WTC11 (cell line): ENCODE measurements around the gene RGS9BP. TPM values are rescaled to one million over a fixed set of nuclear protein-coding genes. Genes with fewer than 3 reads are reported as not detected.

ENCODE experiments used
- ATAC-seq: fragments of 200-7000 bp; cut with Tn5 transposase; 2 replicates; pipeline ENCODE4 v1.10.0; 2021; ENCODE audit warnings: mild to moderate bottlenecking, moderate library complexity
- CTCF ChIA-PET: fragments of 300-600 bp; sonication (Branson Sonifier 250); formaldehyde crosslinking; loops from one replicate; lab custom pipeline; 2021; ENCODE audit warnings: antibody characterized with exemption; lab: Charles Lee
- POLR2A ChIA-PET: fragments of 350-600 bp; sonication (Branson Sonifier 250); formaldehyde crosslinking; loops from one replicate; lab custom pipeline; 2021; ENCODE audit warnings: antibody characterized with exemption; lab: Charles Lee
- DNase-seq: peaks from one replicate; pipeline ENCODE4 v3.0.0; 2021; ENCODE audit warnings: low spot score
- H3K27ac Mint-ChIP-seq: 2 replicates; pipeline ENCODE4 v1.8.0; 2021; ENCODE audit warnings: mixed read lengths
- H3K27me3 Mint-ChIP-seq: 2 replicates; pipeline ENCODE4 v1.8.0; 2021; ENCODE audit warnings: low read depth, mild to moderate bottlenecking, moderate library complexity, mixed read lengths
- H3K36me3 Mint-ChIP-seq: 2 replicates; pipeline ENCODE4 v1.8.0; 2021; ENCODE audit warnings: mixed read lengths
- H3K4me1 Mint-ChIP-seq: 2 replicates; pipeline ENCODE4 v1.8.0; 2022; ENCODE audit warnings: mixed read lengths
- H3K4me3 Mint-ChIP-seq: 2 replicates; pipeline ENCODE4 v1.8.0; 2021; ENCODE audit warnings: mild to moderate bottlenecking, moderate library complexity, mixed read lengths
- H3K9me3 Mint-ChIP-seq: 2 replicates; pipeline ENCODE4 v1.8.0; 2021; ENCODE audit warnings: mixed read lengths
- AFF4 ChIP-seq: sonication (generic); formaldehyde crosslinking; IDR thresholded peaks from 2 replicates; pipeline ENCODE4 v1.8.1; 2023; ENCODE audit warnings: mild to moderate bottlenecking, missing genetic modification reagents, borderline replicate concordance
- CREB1 ChIP-seq: sonication (generic); formaldehyde crosslinking; IDR thresholded peaks from 2 replicates; pipeline ENCODE4 v1.8.0; 2023; ENCODE audit warnings: mild to moderate bottlenecking, missing genetic modification reagents
- ERG ChIP-seq: fragments of 250-450 bp; sonication (Bioruptor Pico); IDR thresholded peaks from 2 replicates; pipeline ENCODE4 v1.8.0; 2021; ENCODE audit warnings: mild to moderate bottlenecking
- GABPB1 ChIP-seq: sonication (generic); formaldehyde crosslinking; IDR thresholded peaks from 2 replicates; pipeline ENCODE4 v1.8.1; 2023; ENCODE audit warnings: mild to moderate bottlenecking, missing genetic modification reagents
- HMGXB4 ChIP-seq: sonication (generic); formaldehyde crosslinking; IDR thresholded peaks from 2 replicates; pipeline ENCODE4 v1.8.1; 2023; ENCODE audit warnings: mild to moderate bottlenecking, moderate library complexity, missing genetic modification reagents
- JUN ChIP-seq: sonication (generic); formaldehyde crosslinking; IDR thresholded peaks from 2 replicates; pipeline ENCODE4 v1.8.0; 2023; ENCODE audit warnings: mild to moderate bottlenecking, missing genetic modification reagents
- MYBL2 ChIP-seq: sonication (generic); formaldehyde crosslinking; IDR thresholded peaks from 2 replicates; pipeline ENCODE4 v1.8.1; 2023; ENCODE audit warnings: mild to moderate bottlenecking, moderate library complexity, missing genetic modification reagents
- NFE2L1 ChIP-seq: sonication (generic); formaldehyde crosslinking; IDR thresholded peaks from 2 replicates; pipeline ENCODE4 v1.8.1; 2023; ENCODE audit warnings: missing genetic modification reagents
- TP53 ChIP-seq: sonication (generic); formaldehyde crosslinking; IDR thresholded peaks from 2 replicates; pipeline ENCODE4 v1.8.1; 2023; ENCODE audit warnings: mild to moderate bottlenecking, missing genetic modification reagents
- ZNF121 ChIP-seq: sonication (generic); formaldehyde crosslinking; IDR thresholded peaks from 2 replicates; pipeline ENCODE4 v1.8.0; 2023; ENCODE audit warnings: missing genetic modification reagents
- total RNA-seq: library from RNA; stranded (reverse); gene quantifications from 3 replicates; pipeline ENCODE4 v1.2.3, GENCODE V29; 2021
- TF ChIP-seq, protein P1 (sequence below): sonication (generic); formaldehyde crosslinking; IDR thresholded peaks from 2 replicates; pipeline ENCODE4 v1.8.0; 2022; ENCODE audit warnings: mild to moderate bottlenecking, missing genetic modification reagents
- TF ChIP-seq, protein P2 (sequence below): sonication (generic); formaldehyde crosslinking; IDR thresholded peaks from 2 replicates; pipeline ENCODE4 v1.8.1; 2022; ENCODE audit warnings: mild to moderate bottlenecking, moderate library complexity, missing genetic modification reagents
- TF ChIP-seq, protein P3 (sequence below): sonication (generic); formaldehyde crosslinking; IDR thresholded peaks from 2 replicates; pipeline ENCODE4 v1.8.1; 2023; ENCODE audit warnings: mild to moderate bottlenecking, missing genetic modification reagents
- TF ChIP-seq, protein P4 (sequence below): sonication (generic); formaldehyde crosslinking; IDR thresholded peaks from 2 replicates; pipeline ENCODE4 v1.8.1; 2023; ENCODE audit warnings: mild to moderate bottlenecking, missing genetic modification reagents, moderate library complexity
- TF ChIP-seq, protein P5 (sequence below): sonication (generic); formaldehyde crosslinking; conservative IDR thresholded peaks from 2 replicates; pipeline ENCODE4 v1.8.1; 2023; ENCODE audit warnings: mild to moderate bottlenecking, low read depth, missing genetic modification reagents, moderate library complexity

The RGS9BP gene
- total RNA-seq, 1 experiment from 2014 or later, result 0.24 TPM

GRCh38 chr19:32686847-32687475 lies 11.3 kb downstream of the RGS9BP start:
- no peak for TF ChIP-seq NFE2L1
- TF ChIP-seq MYBL2, result no peak
- TF ChIP-seq ERG (CRISPR knock-in tag), result no peak
- TF ChIP-seq, protein P1, sequence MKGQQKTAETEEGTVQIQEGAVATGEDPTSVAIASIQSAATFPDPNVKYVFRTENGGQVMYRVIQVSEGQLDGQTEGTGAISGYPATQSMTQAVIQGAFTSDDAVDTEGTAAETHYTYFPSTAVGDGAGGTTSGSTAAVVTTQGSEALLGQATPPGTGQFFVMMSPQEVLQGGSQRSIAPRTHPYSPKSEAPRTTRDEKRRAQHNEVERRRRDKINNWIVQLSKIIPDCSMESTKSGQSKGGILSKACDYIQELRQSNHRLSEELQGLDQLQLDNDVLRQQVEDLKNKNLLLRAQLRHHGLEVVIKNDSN, result no peak
- TF ChIP-seq GABPB1 (CRISPR knock-in tag), result no peak
- TF ChIP-seq CREB1 (CRISPR knock-in tag), result no peak
- no peak for TF ChIP-seq JUN (CRISPR knock-in tag)
- no peak for TF ChIP-seq HMGXB4 (CRISPR knock-in tag)
- TF ChIP-seq, protein P2, sequence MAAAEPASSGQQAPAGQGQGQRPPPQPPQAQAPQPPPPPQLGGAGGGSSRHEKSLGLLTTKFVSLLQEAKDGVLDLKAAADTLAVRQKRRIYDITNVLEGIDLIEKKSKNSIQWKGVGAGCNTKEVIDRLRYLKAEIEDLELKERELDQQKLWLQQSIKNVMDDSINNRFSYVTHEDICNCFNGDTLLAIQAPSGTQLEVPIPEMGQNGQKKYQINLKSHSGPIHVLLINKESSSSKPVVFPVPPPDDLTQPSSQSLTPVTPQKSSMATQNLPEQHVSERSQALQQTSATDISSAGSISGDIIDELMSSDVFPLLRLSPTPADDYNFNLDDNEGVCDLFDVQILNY, result no peak
- TF ChIP-seq, protein P3, sequence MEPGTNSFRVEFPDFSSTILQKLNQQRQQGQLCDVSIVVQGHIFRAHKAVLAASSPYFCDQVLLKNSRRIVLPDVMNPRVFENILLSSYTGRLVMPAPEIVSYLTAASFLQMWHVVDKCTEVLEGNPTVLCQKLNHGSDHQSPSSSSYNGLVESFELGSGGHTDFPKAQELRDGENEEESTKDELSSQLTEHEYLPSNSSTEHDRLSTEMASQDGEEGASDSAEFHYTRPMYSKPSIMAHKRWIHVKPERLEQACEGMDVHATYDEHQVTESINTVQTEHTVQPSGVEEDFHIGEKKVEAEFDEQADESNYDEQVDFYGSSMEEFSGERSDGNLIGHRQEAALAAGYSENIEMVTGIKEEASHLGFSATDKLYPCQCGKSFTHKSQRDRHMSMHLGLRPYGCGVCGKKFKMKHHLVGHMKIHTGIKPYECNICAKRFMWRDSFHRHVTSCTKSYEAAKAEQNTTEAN (CRISPR knock-in tag), result no peak
- no peak for TF ChIP-seq AFF4
- TF ChIP-seq, protein P4, sequence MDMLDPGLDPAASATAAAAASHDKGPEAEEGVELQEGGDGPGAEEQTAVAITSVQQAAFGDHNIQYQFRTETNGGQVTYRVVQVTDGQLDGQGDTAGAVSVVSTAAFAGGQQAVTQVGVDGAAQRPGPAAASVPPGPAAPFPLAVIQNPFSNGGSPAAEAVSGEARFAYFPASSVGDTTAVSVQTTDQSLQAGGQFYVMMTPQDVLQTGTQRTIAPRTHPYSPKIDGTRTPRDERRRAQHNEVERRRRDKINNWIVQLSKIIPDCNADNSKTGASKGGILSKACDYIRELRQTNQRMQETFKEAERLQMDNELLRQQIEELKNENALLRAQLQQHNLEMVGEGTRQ (CRISPR knock-in tag), result no peak
- TF ChIP-seq, protein P5, sequence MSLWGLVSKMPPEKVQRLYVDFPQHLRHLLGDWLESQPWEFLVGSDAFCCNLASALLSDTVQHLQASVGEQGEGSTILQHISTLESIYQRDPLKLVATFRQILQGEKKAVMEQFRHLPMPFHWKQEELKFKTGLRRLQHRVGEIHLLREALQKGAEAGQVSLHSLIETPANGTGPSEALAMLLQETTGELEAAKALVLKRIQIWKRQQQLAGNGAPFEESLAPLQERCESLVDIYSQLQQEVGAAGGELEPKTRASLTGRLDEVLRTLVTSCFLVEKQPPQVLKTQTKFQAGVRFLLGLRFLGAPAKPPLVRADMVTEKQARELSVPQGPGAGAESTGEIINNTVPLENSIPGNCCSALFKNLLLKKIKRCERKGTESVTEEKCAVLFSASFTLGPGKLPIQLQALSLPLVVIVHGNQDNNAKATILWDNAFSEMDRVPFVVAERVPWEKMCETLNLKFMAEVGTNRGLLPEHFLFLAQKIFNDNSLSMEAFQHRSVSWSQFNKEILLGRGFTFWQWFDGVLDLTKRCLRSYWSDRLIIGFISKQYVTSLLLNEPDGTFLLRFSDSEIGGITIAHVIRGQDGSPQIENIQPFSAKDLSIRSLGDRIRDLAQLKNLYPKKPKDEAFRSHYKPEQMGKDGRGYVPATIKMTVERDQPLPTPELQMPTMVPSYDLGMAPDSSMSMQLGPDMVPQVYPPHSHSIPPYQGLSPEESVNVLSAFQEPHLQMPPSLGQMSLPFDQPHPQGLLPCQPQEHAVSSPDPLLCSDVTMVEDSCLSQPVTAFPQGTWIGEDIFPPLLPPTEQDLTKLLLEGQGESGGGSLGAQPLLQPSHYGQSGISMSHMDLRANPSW (CRISPR knock-in tag), result no peak
- no peak for TF ChIP-seq TP53 (CRISPR knock-in tag)
- no peak for TF ChIP-seq ZNF121
- ATAC-seq (no peak), DNase-seq (no peak)
- Mint-ChIP-seq H3K4me1 (peaks cover 3% of the 10 kb centered on the region; the same call in 1 of the 2 replicates), H3K27ac (no peak overlapping the region), H3K36me3 (no peaks in the 10 kb centered on the region), H3K9me3 (no peaks in the 10 kb centered on the region), H3K27me3 (peaks cover 10% of the 10 kb centered on the region), H3K4me3 (no peak overlapping the region)
- ChIA-PET CTCF (no interaction called here), POLR2A (no interaction called here)
